Measurements from ENCODE around the gene NSMF.

NSMF gene

GRCh38 chr9:137426018-137426681 lies 33.0 kb downstream of the NSMF start:
- Histone ChIP-seq H3K9ac (ENCODE audit: low read depth, low read length, poor library complexity, severe bottlenecking) (no peak overlapping the region), H3K4me3 (ENCODE audit: low read length, poor library complexity, severe bottlenecking) (no peak overlapping the region), H3K4me1 (ENCODE audit: insufficient read depth, low read length, poor library complexity, severe bottlenecking) (no peaks in the 10 kb centered on the region), H3K27me3 (ENCODE audit: insufficient read depth, low read length, poor library complexity, severe bottlenecking) (no peaks in the 10 kb centered on the region), H3K36me3 (ENCODE audit: insufficient read depth, low read length) (no peaks in the 10 kb centered on the region), H3K9me2 (replicated peaks; ENCODE audit: low read depth, low read length) (no peaks in the 10 kb centered on the region), H3K79me2 (ENCODE audit: insufficient read depth, low read length) (no peaks in the 10 kb centered on the region), H3K4me2 (ENCODE audit: low read depth, low read length, poor library complexity, severe bottlenecking) (no peak overlapping the region), H4K20me1 (ENCODE audit: insufficient read depth, low read length, poor library complexity, severe bottlenecking) (no peaks in the 10 kb centered on the region), H2AFZ (ENCODE audit: low read length) (no peak overlapping the region), H3F3A (ENCODE audit: low read depth) (no peaks in the 10 kb centered on the region), H3K9me3 (ENCODE audit: insufficient read depth, low read depth, low read length) (no peaks in the 10 kb centered on the region)
- no peak for TF ChIP-seq CTCF (conservative IDR thresholded peaks at IDR 0.05; ENCODE audit: low read length)
- TF ChIP-seq EZH2phosphoT487 (IDR thresholded peaks at IDR 0.05; ENCODE audit: borderline replicate concordance): no peak

- no peaks in the 10 kb centered on the region for H3F3A ChIP-seq (ENCODE audit: low read depth)
- H3K27me3 ChIP-seq (ENCODE audit: insufficient read depth, low read length, poor library complexity, severe bottlenecking): no peaks in the 10 kb centered on the region
- no peaks in the 10 kb centered on the region for H3K9me2 ChIP-seq (replicated peaks; ENCODE audit: low read depth, low read length)
- H4K20me1 ChIP-seq (ENCODE audit: insufficient read depth, low read length, poor library complexity, severe bottlenecking): no peaks in the 10 kb centered on the region
- H3K4me2 ChIP-seq (ENCODE audit: low read depth, low read length, poor library complexity, severe bottlenecking): no peak overlapping the region
- no peaks in the 10 kb centered on the region for H3K9me3 ChIP-seq (ENCODE audit: insufficient read depth, low read depth, low read length)
- H3K79me2 ChIP-seq (ENCODE audit: insufficient read depth, low read length): no peaks in the 10 kb centered on the region
- no peaks in the 10 kb centered on the region for H3K36me3 ChIP-seq (ENCODE audit: insufficient read depth, low read length)
- H3K4me1 ChIP-seq (ENCODE audit: insufficient read depth, low read length, poor library complexity, severe bottlenecking): no peaks in the 10 kb centered on the region
- no peak overlapping the region for H2AFZ ChIP-seq (ENCODE audit: low read length)
- TF ChIP-seq CTCF (conservative IDR thresholded peaks at IDR 0.05; ENCODE audit: low read length) (no peak), EZH2phosphoT487 (IDR thresholded peaks at IDR 0.05; ENCODE audit: borderline replicate concordance) (no peak)
- H3K4me3 ChIP-seq (ENCODE audit: low read length, poor library complexity, severe bottlenecking): no peak overlapping the region
- H3K9ac ChIP-seq (ENCODE audit: low read depth, low read length, poor library complexity, severe bottlenecking): no peak overlapping the region
Observed at GRCh38 chr9:137423514-137424291, 35.4 kb downstream of the NSMF start.

GRCh38 chr9:137422604-137423513 lies 36.3 kb downstream of the NSMF start, which contains the start of the genes EXD3 and NOXA1:
EXD3 (minus strand) TSS chr9:137423162; CDS start chr9:137395357, 27,805 bp downstream.
NOXA1 (plus strand) TSS chr9:137423393; CDS start chr9:137423530, 137 bp downstream.
- H3K79me2 ChIP-seq (ENCODE audit: insufficient read depth, low read length): no peaks in the 10 kb centered on the region
- H3K9me3 ChIP-seq (ENCODE audit: insufficient read depth, low read depth, low read length): no peaks in the 10 kb centered on the region
- H3K4me2 ChIP-seq (ENCODE audit: low read depth, low read length, poor library complexity, severe bottlenecking): no peak within 1 kb of the TSS
- H3K36me3 ChIP-seq (ENCODE audit: insufficient read depth, low read length): no peaks in the 10 kb centered on the region
- H3F3A ChIP-seq (ENCODE audit: low read depth): no peaks in the 10 kb centered on the region
- H3K9ac ChIP-seq (ENCODE audit: low read depth, low read length, poor library complexity, severe bottlenecking): no peak within 1 kb of the TSS
- no peaks in the 10 kb centered on the region for H3K4me1 ChIP-seq (ENCODE audit: insufficient read depth, low read length, poor library complexity, severe bottlenecking)
- H4K20me1 ChIP-seq (ENCODE audit: insufficient read depth, low read length, poor library complexity, severe bottlenecking): no peaks in the 10 kb centered on the region
- TF ChIP-seq EZH2phosphoT487 (IDR thresholded peaks at IDR 0.05; ENCODE audit: borderline replicate concordance): no peak
- TF ChIP-seq CTCF (conservative IDR thresholded peaks at IDR 0.05; ENCODE audit: low read length): no peak
- H3K9me2 ChIP-seq (replicated peaks; ENCODE audit: low read depth, low read length): no peaks in the 10 kb centered on the region
- no peaks in the 10 kb centered on the region for H3K27me3 ChIP-seq (ENCODE audit: insufficient read depth, low read length, poor library complexity, severe bottlenecking)
- no peak within 1 kb of the TSS for H2AFZ ChIP-seq (ENCODE audit: low read length)
- no peak within 1 kb of the TSS for H3K4me3 ChIP-seq (ENCODE audit: low read length, poor library complexity, severe bottlenecking)
